HG02571 (cell line): ENCODE results near the gene CYP27C1.
"Not testable (repeated sequence)": the region's sequence is repeated elsewhere in the genome, so short reads cannot be mapped to it uniquely, and the experiment has no call there.

ENCODE experiments used
- ATAC-seq: cut with Tn5 transposase; IDR thresholded peaks from one replicate; pipeline ENCODE4 v1.9.1; 2021; ENCODE audit warnings: mild to moderate bottlenecking, moderate library complexity; ENCODE audit not compliant: unreplicated experiment

CYP27C1 gene

GRCh38 chr2:127220102-127220767 is at the start of gene CYP27C1:
Gene CYP27C1, minus strand, starts transcription at chr2:127220299. Its CDS starts 29 bp downstream, at chr2:127220270.
- no peak for ATAC-seq

GRCh38 chr2:127261804-127262406 is 41.8 kb upstream of the CYP27C1 start:
- no peak for ATAC-seq

GRCh38 chr2:127259355-127259754 is 39.3 kb upstream of the CYP27C1 start:
- no peak for ATAC-seq

- no peak for ATAC-seq
These were observed 36.8 kb upstream of the CYP27C1 start for GRCh38 chr2:127256866-127257265.

- no peak for ATAC-seq
These were observed 36.3 kb upstream of the CYP27C1 start for GRCh38 chr2:127256381-127256780.

GRCh38 chr2:127255721-127256120 is 35.6 kb upstream of the CYP27C1 start:
- ATAC-seq: no peak

- no peak for ATAC-seq
These were observed 35.0 kb upstream of the CYP27C1 start for GRCh38 chr2:127255146-127255545.

- no peak for ATAC-seq
These were observed 34.4 kb upstream of the CYP27C1 start for GRCh38 chr2:127254386-127254981.

GRCh38 chr2:127241184-127241583 is 21.1 kb upstream of the CYP27C1 start:
- ATAC-seq: not testable (repeated sequence)

GRCh38 chr2:127239395-127239794 is 19.3 kb upstream of the CYP27C1 start:
- ATAC-seq: no peak

- not testable (repeated sequence) for ATAC-seq
These were observed 17.7 kb upstream of the CYP27C1 start for GRCh38 chr2:127237768-127238167.

GRCh38 chr2:127235082-127235702 is 15.1 kb upstream of the CYP27C1 start:
- ATAC-seq: no peak

GRCh38 chr2:127233710-127234109 is 13.6 kb upstream of the CYP27C1 start:
- ATAC-seq: no peak

- ATAC-seq: no peak
These were observed 11.2 kb upstream of the CYP27C1 start for GRCh38 chr2:127231130-127231865.

- no peak for ATAC-seq
These were observed 9.5 kb upstream of the CYP27C1 start for GRCh38 chr2:127229555-127229954.

- ATAC-seq: no peak
These were observed 8.0 kb upstream of the CYP27C1 start for GRCh38 chr2:127228102-127228501.

- not testable (repeated sequence) for ATAC-seq
These were observed 7.2 kb upstream of the CYP27C1 start for GRCh38 chr2:127227264-127227660.

- ATAC-seq: peak; percentile 90
These were observed 6.6 kb upstream of the CYP27C1 start for GRCh38 chr2:127226520-127227263.

GRCh38 chr2:127226132-127226519 is 6.0 kb upstream of the CYP27C1 start:
- no peak for ATAC-seq

GRCh38 chr2:127225186-127225960 is 5.3 kb upstream of the CYP27C1 start:
- no peak for ATAC-seq
